ENCODE measurements around the gene DPYD. TPM values are rescaled to one million over a fixed set of nuclear protein-coding genes. Genes with fewer than 3 reads are reported as not detected.

The DPYD gene
- total RNA-seq, 1 experiment from 2014 or later = 0.46 TPM

DNA sequence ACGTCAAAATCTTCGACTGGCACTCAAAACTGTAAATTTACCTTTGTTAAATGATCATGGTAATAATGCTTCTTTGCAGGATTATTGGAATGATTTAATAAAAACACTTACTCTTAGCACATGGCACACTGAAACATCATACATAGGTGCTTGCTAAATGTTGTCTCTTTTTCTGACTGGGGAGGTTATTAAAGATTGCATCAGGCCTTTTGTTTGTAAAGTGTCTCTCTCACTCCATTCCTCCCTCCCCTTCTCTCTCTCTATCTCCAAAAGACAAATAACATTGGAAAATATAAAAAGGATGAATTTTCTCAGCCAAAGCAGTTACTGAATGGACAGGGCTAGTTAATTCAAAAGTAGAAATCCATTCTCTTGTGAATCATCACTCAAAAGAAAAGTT is 404.2 kb downstream of the DPYD start:
- H3K27me3 Mint-ChIP-seq (ENCODE audit: low read depth) = no peaks in the 10 kb centered on the region
- CTCF ChIA-PET = interaction anchor here (1.0 kb wide), 1 partner anchor 9 kb away, joined by 3 read pairs; no protein-coding TSS in a partner anchor
- H3K4me3 Mint-ChIP-seq = no peak overlapping the region
- TF ChIP-seq, protein P1, sequence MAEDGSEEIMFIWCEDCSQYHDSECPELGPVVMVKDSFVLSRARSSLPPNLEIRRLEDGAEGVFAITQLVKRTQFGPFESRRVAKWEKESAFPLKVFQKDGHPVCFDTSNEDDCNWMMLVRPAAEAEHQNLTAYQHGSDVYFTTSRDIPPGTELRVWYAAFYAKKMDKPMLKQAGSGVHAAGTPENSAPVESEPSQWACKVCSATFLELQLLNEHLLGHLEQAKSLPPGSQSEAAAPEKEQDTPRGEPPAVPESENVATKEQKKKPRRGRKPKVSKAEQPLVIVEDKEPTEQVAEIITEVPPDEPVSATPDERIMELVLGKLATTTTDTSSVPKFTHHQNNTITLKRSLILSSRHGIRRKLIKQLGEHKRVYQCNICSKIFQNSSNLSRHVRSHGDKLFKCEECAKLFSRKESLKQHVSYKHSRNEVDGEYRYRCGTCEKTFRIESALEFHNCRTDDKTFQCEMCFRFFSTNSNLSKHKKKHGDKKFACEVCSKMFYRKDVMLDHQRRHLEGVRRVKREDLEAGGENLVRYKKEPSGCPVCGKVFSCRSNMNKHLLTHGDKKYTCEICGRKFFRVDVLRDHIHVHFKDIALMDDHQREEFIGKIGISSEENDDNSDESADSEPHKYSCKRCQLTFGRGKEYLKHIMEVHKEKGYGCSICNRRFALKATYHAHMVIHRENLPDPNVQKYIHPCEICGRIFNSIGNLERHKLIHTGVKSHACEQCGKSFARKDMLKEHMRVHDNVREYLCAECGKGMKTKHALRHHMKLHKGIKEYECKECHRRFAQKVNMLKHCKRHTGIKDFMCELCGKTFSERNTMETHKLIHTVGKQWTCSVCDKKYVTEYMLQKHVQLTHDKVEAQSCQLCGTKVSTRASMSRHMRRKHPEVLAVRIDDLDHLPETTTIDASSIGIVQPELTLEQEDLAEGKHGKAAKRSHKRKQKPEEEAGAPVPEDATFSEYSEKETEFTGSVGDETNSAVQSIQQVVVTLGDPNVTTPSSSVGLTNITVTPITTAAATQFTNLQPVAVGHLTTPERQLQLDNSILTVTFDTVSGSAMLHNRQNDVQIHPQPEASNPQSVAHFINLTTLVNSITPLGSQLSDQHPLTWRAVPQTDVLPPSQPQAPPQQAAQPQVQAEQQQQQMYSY (CRISPR knock-in tag; IDR thresholded peaks at IDR 0.05) = no peak
- no peak for TF ChIP-seq ZNF138 (CRISPR knock-in tag; conservative IDR thresholded peaks at IDR 0.05)
- TF ChIP-seq TEAD4 (CRISPR knock-in tag; IDR thresholded peaks at IDR 0.05) = no peak
- no peak for TF ChIP-seq RELA (CRISPR knock-in tag; IDR thresholded peaks at IDR 0.05; ENCODE audit: borderline replicate concordance)
- TF ChIP-seq GABPB1 (CRISPR knock-in tag; IDR thresholded peaks at IDR 0.05) = no peak
- no peak for TF ChIP-seq ATF1 (CRISPR knock-in tag; IDR thresholded peaks at IDR 0.05)
- TF ChIP-seq, protein P2, sequence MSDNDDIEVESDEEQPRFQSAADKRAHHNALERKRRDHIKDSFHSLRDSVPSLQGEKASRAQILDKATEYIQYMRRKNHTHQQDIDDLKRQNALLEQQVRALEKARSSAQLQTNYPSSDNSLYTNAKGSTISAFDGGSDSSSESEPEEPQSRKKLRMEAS (CRISPR knock-in tag; IDR thresholded peaks at IDR 0.05) = no peak
- TF ChIP-seq ZNF317 (CRISPR knock-in tag; IDR thresholded peaks at IDR 0.05; ENCODE audit: borderline replicate concordance, low read depth) = no peak
- TF ChIP-seq TEAD1 (CRISPR knock-in tag; IDR thresholded peaks at IDR 0.05) = no peak
- no peak for TF ChIP-seq HMGA2 (CRISPR knock-in tag; IDR thresholded peaks at IDR 0.05)
- TF ChIP-seq PRRX2 (CRISPR knock-in tag; IDR thresholded peaks at IDR 0.05) = no peak
- H3K9me3 Mint-ChIP-seq = peaks cover 25% of the 10 kb centered on the region
- no peak overlapping the region for H3K27ac Mint-ChIP-seq
- ATAC-seq = no peak
- POLR2A ChIA-PET = no interaction called here
- DNase-seq (ENCODE audit: low spot score) = no peak
- H3K4me1 Mint-ChIP-seq = no peaks in the 10 kb centered on the region
- H3K36me3 Mint-ChIP-seq = peaks cover 6% of the 10 kb centered on the region

DNA sequence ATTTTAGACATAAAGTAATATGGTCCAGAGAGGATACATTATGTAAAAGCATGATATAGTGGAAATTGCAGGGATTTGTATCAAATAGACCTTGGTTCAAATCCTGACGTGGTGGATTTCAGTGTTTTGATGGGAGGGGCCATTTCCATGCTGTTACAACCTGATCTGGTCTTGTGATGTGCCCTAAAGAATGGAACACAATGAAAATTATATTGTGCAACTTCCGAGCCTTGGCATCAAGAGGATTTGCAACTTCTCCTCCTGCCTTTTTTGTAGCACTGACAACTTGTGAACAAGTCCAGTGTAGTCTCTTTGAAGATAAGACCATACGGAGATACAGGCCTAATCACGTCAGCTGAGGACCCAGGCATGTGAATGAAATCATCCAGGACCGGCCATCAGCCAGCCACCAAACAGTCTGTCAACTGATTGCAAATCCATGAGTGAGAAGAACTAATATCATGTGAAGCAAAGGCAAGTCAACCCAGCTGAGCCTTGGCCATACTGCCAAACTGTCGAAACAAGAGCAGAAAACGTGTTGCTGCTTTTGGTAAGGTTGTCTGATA is 412.1 kb downstream of the DPYD start:
- H3K4me3 Mint-ChIP-seq = no peak overlapping the region
- 0 out of 2 replicates have a peak, but pooled peaks cover 5% of the 10 kb centered on the region for H3K4me1 Mint-ChIP-seq
- H3K36me3 Mint-ChIP-seq = no peaks in the 10 kb centered on the region
- no peaks in the 10 kb centered on the region; the same call in 1 of the 2 replicates for H3K27me3 Mint-ChIP-seq (ENCODE audit: low read depth)
- no peaks in the 10 kb centered on the region for H3K9me3 Mint-ChIP-seq
- ChIA-PET CTCF (no interaction called here), POLR2A (no interaction called here)
- ATAC-seq (no peak), DNase-seq (ENCODE audit: low spot score) (no peak)
- no peak overlapping the region for H3K27ac Mint-ChIP-seq
- no peak for TF ChIP-seq ZNF138 (CRISPR knock-in tag; conservative IDR thresholded peaks at IDR 0.05)
- TF ChIP-seq ELF4 (CRISPR knock-in tag; IDR thresholded peaks at IDR 0.05; ENCODE audit: low read depth) = no peak
- no peak for TF ChIP-seq CREM (CRISPR knock-in tag; IDR thresholded peaks at IDR 0.05)

DNA sequence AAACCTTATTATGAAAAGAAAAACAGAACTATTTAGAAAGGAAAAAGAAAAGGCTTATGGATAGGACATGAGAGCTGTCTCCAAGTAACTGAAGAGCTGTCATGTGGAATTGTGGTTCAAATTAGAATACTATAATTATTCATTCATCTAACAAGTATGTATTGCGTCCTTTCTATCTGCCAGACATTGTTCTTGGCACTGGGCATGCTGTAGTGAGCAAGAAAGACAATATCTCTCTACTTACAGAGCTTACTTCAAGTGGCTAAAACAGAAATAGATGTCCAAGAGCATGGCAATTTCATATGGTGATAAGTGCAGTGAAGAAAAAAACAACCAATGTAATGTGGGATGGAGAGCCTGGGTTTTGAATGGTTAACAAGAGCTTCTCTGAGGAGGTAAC is 413.0 kb downstream of the DPYD start:
- no peak for TF ChIP-seq CREB1 (CRISPR knock-in tag; IDR thresholded peaks at IDR 0.05)
- TF ChIP-seq, protein P3, sequence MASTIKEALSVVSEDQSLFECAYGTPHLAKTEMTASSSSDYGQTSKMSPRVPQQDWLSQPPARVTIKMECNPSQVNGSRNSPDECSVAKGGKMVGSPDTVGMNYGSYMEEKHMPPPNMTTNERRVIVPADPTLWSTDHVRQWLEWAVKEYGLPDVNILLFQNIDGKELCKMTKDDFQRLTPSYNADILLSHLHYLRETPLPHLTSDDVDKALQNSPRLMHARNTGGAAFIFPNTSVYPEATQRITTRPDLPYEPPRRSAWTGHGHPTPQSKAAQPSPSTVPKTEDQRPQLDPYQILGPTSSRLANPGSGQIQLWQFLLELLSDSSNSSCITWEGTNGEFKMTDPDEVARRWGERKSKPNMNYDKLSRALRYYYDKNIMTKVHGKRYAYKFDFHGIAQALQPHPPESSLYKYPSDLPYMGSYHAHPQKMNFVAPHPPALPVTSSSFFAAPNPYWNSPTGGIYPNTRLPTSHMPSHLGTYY (CRISPR knock-in tag; IDR thresholded peaks at IDR 0.05) = no peak
- no peak for TF ChIP-seq ZNF317 (CRISPR knock-in tag; IDR thresholded peaks at IDR 0.05; ENCODE audit: borderline replicate concordance, low read depth)
- no peak for TF ChIP-seq ZNF138 (CRISPR knock-in tag; conservative IDR thresholded peaks at IDR 0.05)
- TF ChIP-seq, protein P4, sequence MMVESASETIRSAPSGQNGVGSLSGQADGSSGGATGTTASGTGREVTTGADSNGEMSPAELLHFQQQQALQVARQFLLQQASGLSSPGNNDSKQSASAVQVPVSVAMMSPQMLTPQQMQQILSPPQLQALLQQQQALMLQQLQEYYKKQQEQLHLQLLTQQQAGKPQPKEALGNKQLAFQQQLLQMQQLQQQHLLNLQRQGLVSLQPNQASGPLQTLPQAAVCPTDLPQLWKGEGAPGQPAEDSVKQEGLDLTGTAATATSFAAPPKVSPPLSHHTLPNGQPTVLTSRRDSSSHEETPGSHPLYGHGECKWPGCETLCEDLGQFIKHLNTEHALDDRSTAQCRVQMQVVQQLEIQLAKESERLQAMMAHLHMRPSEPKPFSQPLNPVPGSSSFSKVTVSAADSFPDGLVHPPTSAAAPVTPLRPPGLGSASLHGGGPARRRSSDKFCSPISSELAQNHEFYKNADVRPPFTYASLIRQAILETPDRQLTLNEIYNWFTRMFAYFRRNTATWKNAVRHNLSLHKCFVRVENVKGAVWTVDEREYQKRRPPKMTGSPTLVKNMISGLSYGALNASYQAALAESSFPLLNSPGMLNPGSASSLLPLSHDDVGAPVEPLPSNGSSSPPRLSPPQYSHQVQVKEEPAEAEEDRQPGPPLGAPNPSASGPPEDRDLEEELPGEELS (CRISPR knock-in tag; IDR thresholded peaks at IDR 0.05) = no peak
- TF ChIP-seq, protein P5, sequence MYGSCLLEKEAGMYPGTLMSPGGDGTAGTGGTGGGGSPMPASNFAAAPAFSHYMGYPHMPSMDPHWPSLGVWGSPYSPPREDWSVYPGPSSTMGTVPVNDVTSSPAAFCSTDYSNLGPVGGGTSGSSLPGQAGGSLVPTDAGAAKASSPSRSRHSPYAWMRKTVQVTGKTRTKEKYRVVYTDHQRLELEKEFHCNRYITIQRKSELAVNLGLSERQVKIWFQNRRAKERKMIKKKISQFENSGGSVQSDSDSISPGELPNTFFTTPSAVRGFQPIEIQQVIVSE (CRISPR knock-in tag; IDR thresholded peaks at IDR 0.05; ENCODE audit: borderline replicate concordance) = no peak
- TF ChIP-seq, protein P6, sequence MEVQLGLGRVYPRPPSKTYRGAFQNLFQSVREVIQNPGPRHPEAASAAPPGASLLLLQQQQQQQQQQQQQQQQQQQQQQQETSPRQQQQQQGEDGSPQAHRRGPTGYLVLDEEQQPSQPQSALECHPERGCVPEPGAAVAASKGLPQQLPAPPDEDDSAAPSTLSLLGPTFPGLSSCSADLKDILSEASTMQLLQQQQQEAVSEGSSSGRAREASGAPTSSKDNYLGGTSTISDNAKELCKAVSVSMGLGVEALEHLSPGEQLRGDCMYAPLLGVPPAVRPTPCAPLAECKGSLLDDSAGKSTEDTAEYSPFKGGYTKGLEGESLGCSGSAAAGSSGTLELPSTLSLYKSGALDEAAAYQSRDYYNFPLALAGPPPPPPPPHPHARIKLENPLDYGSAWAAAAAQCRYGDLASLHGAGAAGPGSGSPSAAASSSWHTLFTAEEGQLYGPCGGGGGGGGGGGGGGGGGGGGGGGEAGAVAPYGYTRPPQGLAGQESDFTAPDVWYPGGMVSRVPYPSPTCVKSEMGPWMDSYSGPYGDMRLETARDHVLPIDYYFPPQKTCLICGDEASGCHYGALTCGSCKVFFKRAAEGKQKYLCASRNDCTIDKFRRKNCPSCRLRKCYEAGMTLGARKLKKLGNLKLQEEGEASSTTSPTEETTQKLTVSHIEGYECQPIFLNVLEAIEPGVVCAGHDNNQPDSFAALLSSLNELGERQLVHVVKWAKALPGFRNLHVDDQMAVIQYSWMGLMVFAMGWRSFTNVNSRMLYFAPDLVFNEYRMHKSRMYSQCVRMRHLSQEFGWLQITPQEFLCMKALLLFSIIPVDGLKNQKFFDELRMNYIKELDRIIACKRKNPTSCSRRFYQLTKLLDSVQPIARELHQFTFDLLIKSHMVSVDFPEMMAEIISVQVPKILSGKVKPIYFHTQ (CRISPR knock-in tag; IDR thresholded peaks at IDR 0.05) = no peak
- no peak for ATAC-seq
- Mint-ChIP-seq H3K9me3 (no peaks in the 10 kb centered on the region), H3K27ac (no peak overlapping the region), H3K27me3 (ENCODE audit: low read depth) (no peaks in the 10 kb centered on the region; the same call in 1 of the 2 replicates), H3K36me3 (no peaks in the 10 kb centered on the region), H3K4me1 (0 out of 2 replicates have a peak, but pooled peaks cover 5% of the 10 kb centered on the region), H3K4me3 (no peak overlapping the region)
- no peak for DNase-seq (ENCODE audit: low spot score)
- ChIA-PET CTCF (no interaction called here), POLR2A (no interaction called here)

Measured in WTC11 (cell line).